Cortex of kidney (tissue), 1 donor: ENCODE measurements around the gene PITPNM3.

Source experiments
- DNase-seq: peaks from one replicate; lab custom pipeline; 2025; lab: John Stamatoyannopoulos, UW

PITPNM3 gene

DNA sequence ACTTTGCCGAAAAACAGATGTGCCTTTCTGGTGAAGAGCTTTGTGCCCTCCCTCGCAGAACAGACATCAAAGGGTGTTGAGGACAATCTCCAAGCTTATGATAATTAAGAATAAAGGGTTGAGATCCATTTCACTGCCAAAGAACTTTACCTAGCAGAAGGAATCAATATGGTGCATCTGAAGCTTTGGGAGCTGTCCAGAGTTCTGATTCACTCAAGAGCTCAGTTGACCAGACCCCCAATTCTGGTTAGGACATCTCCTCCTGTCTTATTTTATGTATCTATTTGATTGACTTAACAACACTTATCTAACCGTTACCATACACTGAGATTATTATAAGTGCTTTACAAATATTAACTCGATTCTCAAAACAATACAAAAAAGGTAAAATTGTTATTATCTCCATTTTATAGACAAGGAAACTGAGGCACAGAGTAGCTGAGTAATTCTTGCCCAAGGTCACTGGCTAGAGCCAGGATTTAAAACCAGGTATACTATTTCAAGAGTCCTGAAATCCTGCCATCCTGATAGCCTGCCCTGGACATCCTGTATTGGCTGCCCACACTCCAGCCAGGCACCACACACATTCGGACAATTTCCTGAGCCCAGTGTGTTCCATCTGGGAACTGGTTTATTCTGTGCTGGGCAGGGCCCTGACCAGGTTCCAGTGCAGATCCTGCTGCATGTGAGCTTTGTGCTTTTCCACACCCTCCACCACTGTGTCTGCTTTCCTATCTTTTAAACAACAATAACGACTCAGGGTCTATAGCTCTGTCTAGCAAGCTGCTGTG lies 29.8 kb downstream of the PITPNM3 start:
- DNase-seq, result no peak

DNA sequence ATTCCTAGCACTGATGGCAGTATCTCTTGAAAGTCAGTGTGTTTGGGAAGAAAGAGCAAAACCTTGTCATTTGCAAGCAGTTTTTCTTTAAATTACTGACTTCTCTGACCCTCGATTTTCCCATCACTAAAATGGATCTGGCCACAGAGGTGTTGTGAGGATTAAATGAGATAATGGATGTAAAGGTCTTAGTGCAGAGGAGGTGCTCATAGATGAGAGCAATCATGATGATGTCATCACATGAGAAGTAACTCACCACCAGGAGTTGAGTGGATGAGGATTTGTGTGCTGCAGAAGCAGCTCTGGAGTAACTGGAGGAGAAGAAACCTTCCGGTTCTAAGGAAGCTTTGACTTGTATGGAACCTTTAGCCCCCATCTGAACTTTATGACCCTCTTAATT lies 30.6 kb downstream of the PITPNM3 start:
- DNase-seq, result no peak

DNA sequence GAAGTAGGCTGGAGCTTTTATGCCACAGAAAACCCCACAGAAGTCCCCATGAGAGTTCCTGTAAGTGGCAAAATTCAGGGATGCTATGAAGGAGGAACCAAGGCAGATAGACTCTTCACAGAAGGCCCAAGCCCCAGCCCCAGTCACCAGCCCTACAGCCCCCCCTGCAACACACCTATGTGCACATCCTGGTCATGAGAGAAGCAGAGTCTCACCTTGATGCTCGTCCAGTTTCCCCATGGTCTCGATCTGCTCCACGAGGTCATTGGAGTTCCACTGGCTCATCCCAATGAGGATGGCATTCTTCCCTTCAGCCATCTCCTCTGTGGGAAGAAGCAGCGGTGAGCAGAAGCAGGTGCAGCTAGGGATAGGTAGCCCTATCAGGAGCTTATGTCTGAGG lies 31.2 kb downstream of the PITPNM3 start:
- DNase-seq, result no peak

DNA sequence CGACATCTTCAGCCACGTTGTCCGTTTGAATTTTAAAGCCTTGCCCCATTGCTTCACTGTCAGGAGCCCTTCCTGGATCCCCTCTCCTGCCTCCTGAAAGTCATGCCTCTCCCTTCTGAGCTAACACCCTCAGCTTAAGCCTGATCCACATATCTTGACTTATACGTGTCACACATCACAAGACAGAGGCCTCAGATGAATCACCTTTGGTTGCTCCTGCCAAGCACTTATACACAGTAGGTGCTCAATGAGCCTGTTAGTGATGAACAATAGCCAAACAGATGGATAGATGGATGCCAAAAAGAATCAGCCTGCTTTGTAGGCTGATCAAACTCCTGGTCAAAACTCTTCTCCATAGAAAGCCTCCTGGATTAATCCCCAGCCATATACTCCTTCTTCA lies 31.8 kb downstream of the PITPNM3 start:
- DNase-seq, result no peak

DNA sequence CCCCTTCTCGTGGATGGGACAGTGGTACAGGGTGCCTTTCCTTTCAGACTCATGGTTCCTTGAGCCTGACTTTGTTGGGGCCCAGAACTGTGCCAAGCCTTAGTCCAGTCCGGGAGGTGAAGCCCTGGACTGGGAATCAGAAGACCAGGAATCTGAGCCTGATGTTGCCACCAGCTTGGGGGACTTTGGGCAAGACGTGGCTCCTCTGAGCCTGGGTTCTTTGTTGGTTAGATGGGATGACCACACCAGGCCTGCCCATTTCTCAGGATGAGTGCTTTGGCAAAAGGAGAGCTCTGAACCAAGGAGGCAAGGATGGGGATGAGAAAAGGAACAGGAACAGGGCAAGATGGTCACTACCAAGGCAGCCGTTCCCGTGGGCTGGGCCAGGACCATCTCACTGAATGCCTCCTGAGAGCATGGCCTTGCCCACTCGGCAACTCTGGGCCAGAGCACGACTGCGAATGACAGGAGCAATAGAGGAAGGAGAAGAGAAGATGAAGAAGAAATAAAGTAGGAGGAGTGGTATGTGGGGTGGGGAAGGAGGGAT lies 32.5 kb downstream of the PITPNM3 start:
- DNase-seq, result no peak

DNA sequence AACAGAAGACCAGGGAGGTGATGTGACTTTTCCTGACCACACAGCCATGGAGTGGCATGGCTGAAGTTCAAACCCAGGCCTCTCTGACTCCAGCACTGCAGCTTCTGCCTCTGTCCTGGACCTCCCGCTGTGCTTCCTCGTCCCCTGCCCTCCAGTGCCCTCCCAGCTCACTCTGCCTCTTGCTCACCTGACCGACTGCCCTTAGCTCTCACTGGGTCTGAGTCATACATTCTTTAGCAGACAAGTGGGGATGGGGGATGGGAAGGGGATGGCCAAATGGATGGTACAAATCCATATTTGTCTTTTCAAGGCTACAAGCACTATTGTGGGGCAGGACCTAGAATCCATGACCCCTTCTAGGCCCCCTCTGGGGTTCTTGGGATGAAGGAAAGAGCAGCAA lies 33.0 kb downstream of the PITPNM3 start:
- no peak for DNase-seq

DNA sequence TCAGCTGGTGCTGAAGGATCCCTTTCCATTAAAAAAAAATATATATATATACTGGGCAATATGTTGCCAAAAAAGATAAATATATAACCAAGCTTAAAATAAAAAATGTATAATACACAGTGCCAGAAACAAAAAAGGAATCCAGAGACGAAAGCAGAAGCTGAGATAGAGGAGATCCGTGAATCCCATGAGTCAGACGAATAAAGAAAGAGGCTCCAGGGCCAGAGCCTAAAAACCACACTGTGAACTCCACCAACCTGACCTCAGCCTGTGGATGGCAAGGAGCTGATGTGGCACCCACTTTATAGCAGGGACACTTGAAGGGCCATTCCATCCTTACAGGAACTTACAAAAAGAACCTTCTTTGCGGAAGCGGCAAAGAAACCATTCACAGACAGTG lies 34.8 kb downstream of the PITPNM3 start:
- DNase-seq, result no peak

DNA sequence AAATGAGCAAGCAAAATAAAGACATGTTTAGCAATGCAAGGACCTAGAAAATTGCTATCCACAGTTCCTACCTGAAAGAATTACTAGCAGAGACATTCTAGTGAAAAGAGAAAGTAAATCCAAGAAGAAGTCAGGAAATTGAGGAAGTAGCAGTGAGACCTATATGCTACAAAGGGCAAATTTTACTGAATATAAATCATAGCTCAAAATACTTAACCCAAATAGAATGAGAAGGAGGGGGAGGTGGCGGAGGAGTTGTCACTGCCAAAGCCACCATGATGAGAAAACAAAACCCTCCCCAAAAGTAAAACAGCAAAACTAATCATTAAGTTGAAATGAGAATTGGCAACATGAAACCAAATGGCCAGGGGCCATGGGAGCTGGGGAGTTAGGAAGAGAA lies 39.3 kb downstream of the PITPNM3 start:
- DNase-seq, result no peak

DNA sequence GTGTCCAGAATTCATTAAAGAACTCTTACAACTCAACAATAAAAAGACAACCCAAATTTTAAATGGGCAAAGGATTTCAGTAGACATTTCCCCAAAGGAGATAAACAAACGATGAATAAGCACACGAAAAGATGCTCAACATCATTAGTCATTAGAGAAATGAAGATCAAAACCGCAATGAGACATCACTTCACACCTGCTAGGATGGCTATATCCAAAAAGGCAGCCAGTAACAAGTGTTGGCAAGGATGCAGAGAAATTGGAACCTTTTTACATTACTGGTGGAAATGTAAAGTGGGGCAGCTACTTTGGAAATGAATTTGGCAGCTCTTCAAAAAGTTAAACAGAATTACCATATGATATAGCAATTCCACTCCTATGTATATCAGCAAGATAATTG lies 42.0 kb downstream of the PITPNM3 start:
- DNase-seq, result no peak

DNA sequence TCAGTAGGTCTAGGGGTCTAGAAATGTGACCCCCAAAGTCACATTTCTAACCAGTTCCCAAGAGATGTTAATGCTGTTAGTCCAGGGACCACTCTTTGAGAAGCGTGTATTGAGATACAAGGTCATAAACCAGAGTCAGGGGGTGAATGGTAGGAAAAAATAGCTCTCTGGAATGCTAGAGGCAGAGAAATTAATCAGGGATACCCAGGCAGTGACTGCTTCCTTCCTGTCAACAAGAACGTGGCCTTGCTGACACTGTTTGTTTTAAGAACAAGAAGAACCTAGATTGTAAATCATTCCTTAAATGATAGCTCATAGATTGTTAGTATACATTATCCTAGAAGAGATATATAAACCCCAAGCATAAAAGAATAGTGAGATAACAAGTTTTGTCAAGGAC lies 43.8 kb downstream of the PITPNM3 start:
- no peak for DNase-seq

DNA sequence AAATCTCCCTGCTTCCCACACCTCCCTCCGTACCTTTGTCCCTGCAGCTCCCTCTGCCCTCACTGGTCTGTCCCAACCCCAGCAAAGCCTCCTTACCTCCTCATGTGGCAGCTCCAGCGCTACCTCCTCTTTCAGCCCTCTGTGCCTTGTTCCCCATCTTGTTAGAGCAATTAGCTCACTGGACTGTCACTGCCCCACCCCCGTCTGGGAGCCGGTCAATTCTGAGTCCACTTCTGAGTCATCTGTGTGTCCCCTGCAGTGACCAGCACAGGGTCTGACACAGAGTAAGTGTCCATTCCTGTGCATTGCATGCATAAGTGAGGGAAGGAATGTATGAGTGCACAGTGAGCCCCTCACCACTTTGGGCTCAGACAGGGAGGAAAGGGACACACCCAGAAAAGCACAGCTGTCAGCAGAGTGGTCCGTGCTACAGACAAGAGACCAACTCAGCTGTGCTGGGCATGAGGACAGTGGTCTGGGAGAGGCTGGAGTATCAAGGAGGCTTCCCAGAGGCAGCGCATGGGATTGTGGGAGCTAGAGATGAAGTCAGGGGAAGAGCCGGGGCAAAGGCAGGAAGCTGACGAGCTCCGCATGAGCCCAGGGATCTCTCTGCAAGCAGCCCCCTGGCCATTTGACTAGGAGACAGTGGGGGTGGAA lies 45.9 kb downstream of the PITPNM3 start:
- DNase-seq, result no peak

DNA sequence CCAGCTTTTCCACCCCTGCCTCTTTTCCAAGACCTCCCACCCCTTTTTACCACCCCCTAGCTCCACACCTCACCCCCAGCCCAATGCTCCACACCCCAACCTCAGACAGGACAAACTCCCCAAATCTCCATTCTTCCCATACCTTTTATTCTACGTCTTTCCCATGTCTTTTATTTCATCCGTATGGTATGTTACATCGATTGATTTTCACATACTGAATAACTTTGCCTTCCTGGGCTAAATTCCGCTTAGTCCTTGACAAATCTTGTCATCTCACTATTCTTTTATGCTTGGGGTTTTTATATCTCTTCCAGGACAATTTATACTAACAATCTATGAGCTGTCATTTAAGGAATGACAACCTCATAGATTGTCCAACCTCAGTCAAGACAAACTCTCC lies 46.4 kb downstream of the PITPNM3 start:
- DNase-seq, result no peak

DNA sequence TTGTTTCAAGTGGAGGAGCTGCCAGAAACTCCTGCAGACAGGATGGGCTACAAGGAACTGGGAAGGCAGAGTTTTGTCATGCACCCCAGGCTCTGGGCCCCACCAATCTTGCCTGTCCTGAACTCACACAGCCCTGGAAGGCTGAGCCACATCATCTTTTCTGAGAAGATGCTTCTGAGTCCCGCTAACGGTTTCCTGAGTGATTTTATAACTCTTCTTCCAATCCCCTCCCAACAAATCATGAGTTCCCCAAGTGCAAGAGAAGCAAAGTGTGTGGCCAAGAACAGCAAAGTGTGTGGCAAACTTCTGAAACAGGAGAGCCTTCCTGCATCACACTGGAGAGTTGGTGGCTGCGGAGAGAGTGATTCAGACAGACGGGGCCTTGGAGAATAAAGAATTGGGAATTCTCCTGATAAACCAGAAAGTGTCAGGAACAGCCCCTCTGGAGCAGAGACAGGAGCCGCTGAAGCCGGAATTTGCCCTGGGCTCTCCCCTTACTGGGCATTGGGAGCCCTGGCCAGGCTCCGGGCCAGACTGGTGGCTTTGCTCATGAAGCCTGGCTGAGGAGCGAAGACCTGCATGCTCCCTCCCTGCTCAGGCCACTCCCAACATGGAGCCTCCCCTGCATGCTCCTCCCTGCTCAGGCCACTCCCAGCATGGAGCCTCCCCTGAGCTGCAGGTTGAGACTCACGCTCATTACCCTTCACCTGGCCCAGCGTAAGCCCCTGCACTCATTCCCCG lies 47.2 kb downstream of the PITPNM3 start:
- DNase-seq, result no peak

DNA sequence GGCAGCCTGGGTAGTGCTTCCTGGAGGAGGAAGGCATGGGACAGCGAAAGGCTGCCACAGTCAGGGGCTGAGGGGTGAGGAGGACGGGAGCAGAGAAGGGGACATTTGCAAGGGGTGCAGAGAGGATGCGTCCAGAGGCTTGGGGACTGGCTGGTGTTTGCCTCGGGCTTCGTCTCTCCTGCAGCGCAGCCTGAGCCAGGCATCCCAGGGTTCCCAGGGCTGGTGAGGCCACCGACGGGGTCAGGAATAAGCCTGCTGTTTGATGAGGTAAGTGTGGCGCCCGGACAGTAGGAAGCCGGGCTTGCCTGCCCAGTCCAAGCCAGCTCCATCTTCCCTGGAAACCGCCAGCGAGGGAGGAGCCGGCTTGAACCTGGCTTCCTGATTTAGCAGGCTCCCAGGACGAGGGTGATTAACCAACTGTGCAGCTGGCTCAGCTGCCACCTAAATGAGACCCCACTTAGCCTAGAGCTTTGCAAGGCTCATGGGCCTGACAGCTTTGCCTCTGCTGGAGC lies 47.8 kb downstream of the PITPNM3 start:
- DNase-seq, result no peak

DNA sequence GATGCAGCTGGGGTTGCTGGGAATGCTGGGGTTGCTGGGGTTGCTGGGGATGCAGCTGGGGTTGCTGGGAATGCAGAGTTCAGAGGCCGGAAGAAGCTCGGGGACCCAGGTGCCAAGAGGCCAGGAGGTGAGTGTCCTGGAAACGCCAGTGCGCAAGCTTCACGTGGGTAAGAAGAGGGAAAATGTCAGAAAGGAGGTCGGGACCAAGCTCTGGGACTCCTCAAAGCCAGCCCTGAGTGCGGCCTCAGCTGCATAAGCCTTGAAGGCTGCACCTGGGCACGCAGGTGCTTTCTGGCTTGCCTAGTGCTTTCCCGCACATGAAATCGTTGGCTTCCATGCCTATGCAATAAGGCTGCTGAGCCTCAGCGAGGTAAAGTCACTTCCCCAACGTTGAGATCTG lies 48.3 kb downstream of the PITPNM3 start:
- DNase-seq, result no peak

DNA sequence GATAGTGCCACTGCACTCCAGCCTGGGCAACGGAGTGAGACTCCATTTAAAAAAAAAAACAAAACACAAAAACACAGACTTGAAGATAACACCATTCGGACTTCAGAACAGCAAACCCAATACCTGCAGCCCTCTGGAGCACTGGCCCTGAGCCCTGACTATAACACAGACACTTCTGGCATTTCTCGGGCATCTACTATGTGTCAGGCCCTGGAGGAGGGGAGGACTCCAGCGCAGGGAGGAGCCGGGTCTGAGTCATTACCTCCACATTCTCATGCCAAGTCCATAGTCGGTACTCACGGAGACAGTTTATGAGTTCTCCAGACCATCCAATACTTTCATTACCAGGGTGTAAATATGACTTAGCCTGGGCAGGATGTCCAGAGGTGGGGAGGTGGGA lies 48.8 kb downstream of the PITPNM3 start:
- DNase-seq, result no peak

DNA sequence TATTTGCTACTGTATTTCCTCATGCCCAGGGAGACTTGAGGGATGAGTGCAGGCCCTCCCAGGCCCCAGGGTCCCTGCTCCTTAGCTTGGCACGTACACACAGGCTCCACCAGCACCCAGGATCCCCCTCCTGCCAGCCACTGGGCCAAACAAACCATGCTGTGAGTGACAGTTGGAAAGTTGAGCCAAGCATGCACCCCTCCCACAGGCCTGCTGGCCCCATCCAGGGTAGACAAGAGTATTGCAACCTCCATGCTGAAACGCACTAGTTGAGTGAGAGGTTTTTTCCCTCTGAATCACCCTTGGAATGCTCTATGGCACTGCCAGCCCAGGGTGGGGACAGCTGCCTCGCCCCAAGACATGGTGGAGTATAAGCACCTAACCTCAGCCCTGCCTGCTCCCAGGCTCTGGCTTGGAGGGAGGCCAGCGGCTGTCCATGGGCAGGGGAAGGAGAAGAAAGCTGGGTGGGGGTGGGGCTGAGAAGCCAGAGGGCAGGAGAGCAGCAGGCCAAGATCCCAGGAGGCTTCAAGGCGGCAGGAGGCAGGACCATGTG lies 49.6 kb downstream of the PITPNM3 start:
- DNase-seq, result no peak

DNA sequence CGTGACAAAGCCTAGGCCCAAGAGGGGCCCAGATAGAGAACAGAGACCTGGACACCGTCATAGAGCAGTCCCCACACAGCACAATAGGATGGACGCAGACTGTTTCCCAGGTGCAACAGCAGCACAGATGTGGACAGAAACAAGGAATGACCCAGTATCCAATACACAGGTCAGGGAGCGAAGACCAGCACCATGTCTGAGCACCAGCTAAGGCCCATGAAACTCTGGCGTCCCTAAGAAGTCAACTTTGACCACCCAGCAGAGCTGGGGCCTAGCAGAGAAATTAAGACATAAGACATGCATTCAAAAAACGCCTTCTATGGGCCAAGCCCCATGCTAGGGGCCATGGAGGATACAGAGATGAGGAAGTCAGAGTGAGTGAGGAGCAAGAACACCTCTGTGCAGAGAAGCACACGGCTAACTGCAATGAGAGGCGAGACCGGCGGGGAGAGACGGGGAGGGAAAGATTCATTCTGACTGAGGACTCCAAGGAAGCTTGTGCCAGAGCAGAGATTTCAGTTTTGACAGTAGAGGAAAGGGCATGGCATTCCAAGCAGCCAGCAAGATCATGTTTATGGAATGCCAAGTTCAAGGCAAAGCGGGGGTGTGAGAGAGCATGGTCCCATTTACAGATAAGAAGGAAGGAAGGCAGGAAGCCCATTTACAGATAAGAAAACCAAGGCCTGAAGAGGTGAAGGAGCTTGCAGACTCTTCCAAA lies 50.8 kb downstream of the PITPNM3 start:
- DNase-seq, result no peak

DNA sequence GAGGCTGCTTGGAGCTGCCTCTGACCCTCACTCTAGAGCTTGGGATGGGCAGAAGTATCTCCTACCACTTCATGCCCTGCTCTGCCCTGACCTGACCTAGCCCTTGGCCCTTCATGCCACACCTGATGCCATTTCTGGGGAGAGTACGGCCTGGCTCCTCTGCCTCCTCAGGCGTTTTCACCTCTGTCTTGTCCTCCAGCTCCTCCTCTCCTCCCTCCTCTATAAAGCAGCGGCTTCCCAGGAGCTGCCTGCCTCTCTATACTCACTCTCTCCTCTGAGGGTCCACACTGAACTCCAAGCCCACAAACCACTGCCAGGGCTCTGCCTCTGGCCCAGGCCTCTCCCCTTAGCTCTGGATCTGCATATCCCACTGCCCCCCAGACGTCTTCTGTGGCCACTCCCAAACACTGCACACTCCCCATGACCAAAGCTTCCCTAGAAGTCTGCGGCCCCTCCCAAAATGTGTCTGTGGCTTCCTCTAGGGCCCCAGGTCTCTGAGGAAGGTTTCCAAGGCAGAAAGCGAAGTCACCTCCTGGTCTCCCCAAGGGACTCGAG lies 52.6 kb downstream of the PITPNM3 start:
- no peak for DNase-seq

DNA sequence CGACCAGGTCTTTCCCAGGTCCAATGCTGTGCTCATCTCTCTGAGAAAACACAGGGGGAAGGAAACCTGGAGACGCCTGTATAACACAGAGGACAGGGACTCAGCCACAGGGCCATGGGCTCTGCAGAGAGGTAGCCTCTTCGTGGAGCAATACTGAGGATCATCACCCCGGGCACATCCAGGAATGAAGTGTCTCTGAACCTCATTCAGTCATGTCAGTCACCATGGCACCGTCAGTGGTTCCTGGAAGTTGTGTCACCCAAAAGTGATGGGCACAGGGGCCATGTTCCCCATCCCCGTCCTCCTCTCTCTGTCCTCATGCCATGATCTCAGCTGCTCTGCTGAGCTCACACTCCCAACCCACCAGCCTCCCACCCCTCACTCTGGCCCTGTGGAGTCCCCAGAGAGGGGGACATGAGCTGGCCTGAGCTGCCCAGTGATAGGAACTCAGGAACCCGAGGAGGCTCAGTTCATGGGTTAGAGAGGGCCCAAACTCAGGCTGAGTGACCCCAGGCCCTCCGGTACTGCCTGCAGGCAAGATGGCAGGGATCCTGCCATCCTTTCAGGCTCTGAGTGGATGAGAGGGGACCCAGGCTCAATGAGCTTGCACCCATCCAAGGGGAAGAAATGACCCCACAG lies 53.4 kb downstream of the PITPNM3 start:
- DNase-seq, result no peak

DNA sequence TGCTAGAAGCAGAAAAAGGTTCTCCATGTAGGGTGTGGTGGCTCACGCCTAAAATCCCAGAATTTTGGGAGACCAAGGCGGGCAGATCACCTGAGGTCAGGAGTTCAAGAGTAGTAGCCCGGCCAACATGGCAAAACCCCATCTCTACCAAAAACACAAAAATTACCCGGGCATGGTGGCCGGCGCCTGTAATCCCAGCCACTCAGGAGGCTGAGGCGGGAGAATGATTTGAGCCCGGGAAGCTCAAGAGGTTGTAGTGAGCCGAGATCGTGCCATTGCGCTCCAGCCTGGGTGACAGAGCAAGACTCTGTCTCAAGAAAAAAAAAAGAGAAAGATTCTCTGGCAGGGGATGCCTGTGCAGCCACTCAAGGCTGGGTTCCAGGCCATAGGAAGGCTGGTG lies 54.2 kb downstream of the PITPNM3 start:
- no peak for DNase-seq
